ENCODE data around the gene UTP4. TPM values are rescaled to one million over a fixed set of nuclear protein-coding genes. Genes with fewer than 3 reads are reported as not detected.

The UTP4 gene
- total and polyA plus RNA-seq, 2 of the 8 experiments (the other 6 are each of a cell fraction or from before 2014, with no cell fraction given), result 101 to 118 TPM

DNA sequence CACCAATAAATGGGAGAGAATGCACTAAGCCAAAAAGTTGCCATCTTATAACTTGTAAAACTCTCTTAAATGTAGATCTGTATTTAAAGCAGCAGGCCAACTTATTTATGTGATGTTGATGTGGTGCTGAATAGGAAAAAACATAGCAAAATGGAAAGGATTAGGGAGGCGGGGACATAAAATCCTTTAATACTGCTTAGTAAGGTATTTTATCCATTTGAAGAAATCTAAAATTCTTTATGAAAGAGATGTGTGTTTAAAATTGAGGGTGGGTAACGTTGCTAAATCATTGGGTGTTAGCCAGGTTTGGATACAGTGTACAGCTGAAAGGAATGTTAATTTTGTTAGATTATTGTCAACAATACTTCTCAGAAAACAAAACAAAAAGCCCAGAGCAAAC is 68.8 kb downstream of the UTP4 start:
- no peak overlapping the region for H2BK12ac ChIP-seq (ENCODE audit: low read depth, low read length)
- H4K8ac ChIP-seq (ENCODE audit: extremely low read depth, insufficient read depth, low read length), result no peak overlapping the region
- H2BK20ac ChIP-seq (ENCODE audit: low read length), result no peak overlapping the region
- no peak overlapping the region for H2AK5ac ChIP-seq (ENCODE audit: low read depth, low read length)
- ChIA-PET CTCF (ENCODE audit: partially characterized antibody) (no interaction called here), POLR2A (ENCODE audit: partially characterized antibody) (no interaction called here)
- no peak overlapping the region for H2BK5ac ChIP-seq (ENCODE audit: low read depth, low read length)
- H4K5ac ChIP-seq (ENCODE audit: insufficient read length, low read depth, low read length), result no peak overlapping the region
- no peaks in the 10 kb centered on the region for H3K27me3 ChIP-seq (replicated peaks in 1 of 4; ENCODE audit: control insufficient read depth in 3 of 4, extremely low read depth in 1 of 4, insufficient read depth in 3 of 4, low read length in 3 of 4)
- H3K9me3 ChIP-seq (ENCODE audit: insufficient read depth in 2 of 2, low read depth in 1 of 2, low read length in 1 of 2), result no peaks in the 10 kb centered on the region
- H3K79me2 ChIP-seq (ENCODE audit: control insufficient read depth in 1 of 2, insufficient read depth in 2 of 2, low read length in 2 of 2), result peaks cover 0 to 11% of the 10 kb centered on the region in 2 experiments; a peak in 1 of 4 replicates
- no peak overlapping the region for H4K91ac ChIP-seq (replicated peaks; ENCODE audit: insufficient read length, low read length)
- no peak overlapping the region for H3K14ac ChIP-seq (ENCODE audit: insufficient read length)
- no peaks in the 10 kb centered on the region for H3K4me1 ChIP-seq (replicated peaks in 1 of 4; ENCODE audit: control insufficient read depth in 3 of 4, insufficient read depth in 4 of 4, low read length in 3 of 4)
- no peak overlapping the region for H3K4me3 ChIP-seq (ENCODE audit: extremely low read depth in 1 of 4, insufficient read depth in 2 of 4, low read depth in 3 of 4, low read length in 4 of 4)
- DNase-seq (ENCODE audit: low read depth in 1 of 2, low spot score in 2 of 2), result no peak
- no peak overlapping the region for H3K4ac ChIP-seq (replicated peaks; ENCODE audit: insufficient read length, low read depth, low read length)
- no peaks in the 10 kb centered on the region for H3K23me2 ChIP-seq (ENCODE audit: low read depth, low read length)
- H3K4me2 ChIP-seq (ENCODE audit: insufficient read depth in 1 of 2, low read depth in 2 of 2, low read length in 2 of 2), result no peak overlapping the region
- no peaks in the 10 kb centered on the region for H3K36me3 ChIP-seq (ENCODE audit: control insufficient read depth in 2 of 4, insufficient read depth in 4 of 4, low read length in 3 of 4)
- no peak overlapping the region for H2AFZ ChIP-seq (ENCODE audit: low read length)
- H3K79me1 ChIP-seq (ENCODE audit: low read depth, low read length), result no peaks in the 10 kb centered on the region; the same call in 1 of the 2 replicates
- no peak overlapping the region for H2BK120ac ChIP-seq (replicated peaks; ENCODE audit: low read depth, low read length)
- H3K56ac ChIP-seq (replicated peaks; ENCODE audit: insufficient read length, low read depth, low read length), result no peak overlapping the region
- H4K20me1 ChIP-seq (replicated peaks in 1 of 2; ENCODE audit: control insufficient read depth in 1 of 2, insufficient read depth in 2 of 2, low read length in 2 of 2), result peaks cover 0 to 2% of the 10 kb centered on the region in 2 experiments
- WGBS, 2 experiments (ENCODE audit: extremely low coverage in 1 of 2, insufficient coverage in 1 of 2, insufficient read length in 1 of 2, insufficient replicate concordance in 2 of 2, low coverage in 1 of 2, low lambda C conversion rate in 2 of 2, missing lambda C conversion rate in 1 of 2), result 94% methylated on average over 2 of the region's 2 CpGs; no CpG with 5 or more reads in 1 of the 2 experiments
- no peak overlapping the region for H3K23ac ChIP-seq (ENCODE audit: insufficient read length)
- H3K18ac ChIP-seq (ENCODE audit: extremely low read depth, low read length), result no peak overlapping the region
- H3K27ac ChIP-seq (ENCODE audit: low read depth, low read length), result no peak overlapping the region
- no peak for FAIRE-seq
- no peak overlapping the region for H3K9ac ChIP-seq (replicated peaks in 1 of 4; ENCODE audit: extremely low read depth in 1 of 4, low read depth in 3 of 4, low read length in 3 of 4)
- no peak overlapping the region for H2BK15ac ChIP-seq (ENCODE audit: low read length)
- no peak for TF ChIP-seq ATF3 (IDR thresholded peaks at IDR 0.05; ENCODE audit: insufficient read depth, low read depth, low read length)
- no peak for TF ChIP-seq POU5F1 (IDR thresholded peaks at IDR 0.05; ENCODE audit: low read depth, low read length)
- TF ChIP-seq RXRA (IDR thresholded peaks at IDR 0.05; ENCODE audit: insufficient read depth, low read depth, low read length), result no peak
- TF ChIP-seq HDAC2 (IDR thresholded peaks at IDR 0.05; ENCODE audit: borderline replicate concordance in 1 of 2, low read depth in 2 of 2, low read length in 2 of 2), result no peak
- TF ChIP-seq SRF (IDR thresholded peaks at IDR 0.05; ENCODE audit: low read depth, low read length), result no peak
- TF ChIP-seq CTCF (IDR thresholded peaks at IDR 0.05; ENCODE audit: control extremely low read depth in 1 of 3, insufficient read depth in 1 of 3, low read depth in 1 of 3, low read length in 3 of 3), result no peak
- no peak for TF ChIP-seq RBBP5 (IDR thresholded peaks at IDR 0.05; ENCODE audit: borderline replicate concordance, low read depth, low read length)
- no peak for TF ChIP-seq ZNF274 (IDR thresholded peaks at IDR 0.05; ENCODE audit: borderline replicate concordance, extremely low read depth, low read length)
- TF ChIP-seq, protein P1, sequence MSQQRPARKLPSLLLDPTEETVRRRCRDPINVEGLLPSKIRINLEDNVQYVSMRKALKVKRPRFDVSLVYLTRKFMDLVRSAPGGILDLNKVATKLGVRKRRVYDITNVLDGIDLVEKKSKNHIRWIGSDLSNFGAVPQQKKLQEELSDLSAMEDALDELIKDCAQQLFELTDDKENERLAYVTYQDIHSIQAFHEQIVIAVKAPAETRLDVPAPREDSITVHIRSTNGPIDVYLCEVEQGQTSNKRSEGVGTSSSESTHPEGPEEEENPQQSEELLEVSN (IDR thresholded peaks at IDR 0.05), result no peak

All from H1 (cell line).